Breast epithelium (tissue), 4 donors: ENCODE measurements around the gene USP50. TPM values are rescaled to one million over a fixed set of nuclear protein-coding genes. Genes with fewer than 3 reads are reported as not detected.
"Not testable (repeated sequence)": the region's sequence is repeated elsewhere in the genome, so short reads cannot be mapped to it uniquely, and the experiment has no call there.

Source experiments
- DNase-seq, 2 donors: peaks; one replicate each; pipeline ENCODE4 v3.0.0-alpha.2; 2019; ENCODE audit warnings: low spot score in 2 of 2
- H3K27ac ChIP-seq, 2 donors: fragments of 200-600 bp; sonication (generic) in 1 of 2; one replicate each; pipeline ENCODE4 v1.5.1; 2016 to 2019; ENCODE audit warnings: mild to moderate bottlenecking in 1 of 2
- H3K27me3 ChIP-seq, 2 donors: fragments of 200-600 bp; sonication (generic) in 1 of 2; one replicate each; pipeline versions ENCODE4 v1.5.1 to v1.6.0; 2017 to 2019; ENCODE audit warnings: control low read depth in 1 of 2, mild to moderate bottlenecking in 1 of 2
- H3K36me3 ChIP-seq: fragments of 200-600 bp; one replicate; pipeline ENCODE4 v1.5.1; 2019
- H3K4me1 ChIP-seq, 2 donors: fragments of 200-600 bp; sonication (generic); one replicate each; pipeline ENCODE4 v1.5.1; 2016 to 2019; ENCODE audit warnings: control low read depth in 1 of 2
- H3K4me3 ChIP-seq, 3 donors: fragments of 200-600 bp; sonication (generic); 1 replicate in 2 of 3; 2 replicates in 1 of 3; pipeline ENCODE4 v1.5.1; 2016 to 2019; ENCODE audit warnings: mild to moderate bottlenecking in 3 of 3, moderate library complexity in 2 of 3
- H3K9me3 ChIP-seq, 2 donors: fragments of 200-600 bp; sonication (generic) in 1 of 2; one replicate each; pipeline ENCODE4 v1.5.1; 2016 to 2019; ENCODE audit warnings: control low read depth in 1 of 2
- CTCF ChIP-seq, 3 donors: fragments of 450-650 bp; IDR thresholded peaks; one replicate each; pipeline ENCODE4 v1.5.1; 2016 to 2017; ENCODE audit warnings: antibody characterized with exemption in 3 of 3, mild to moderate bottlenecking in 3 of 3, moderate library complexity in 3 of 3
- POLR2A ChIP-seq: fragments of 450-650 bp; IDR thresholded peaks from one replicate; pipeline ENCODE4 v1.6.1; 2016; ENCODE audit warnings: antibody characterized with exemption, mild to moderate bottlenecking, moderate library complexity
- POLR2AphosphoS5 ChIP-seq, 3 donors: sonication (generic); formaldehyde crosslinking; IDR thresholded peaks; one replicate each; pipeline ENCODE4 v1.6.1; 2017; ENCODE audit warnings: antibody characterized with exemption in 3 of 3
- intact Hi-C: fragments of 100-400 bp; cut with DNase I; formaldehyde crosslinking; loops from one replicate; pipeline ENCODE4 v1.15.1; 2023; ENCODE audit warnings: low total_unique reads
- total RNA-seq, 3 donors: library from RNA; depleted of rRNA; stranded (reverse); fragments of >200 nt; gene quantifications; one replicate each; pipeline ENCODE4 v1.1.0, GENCODE V29; 2016

USP50 gene
- total RNA-seq, 3 donors from 2014 or later = 1.2 to 1.3 TPM; not detected in 1

- Histone ChIP-seq H3K9me3 (no peaks in the 10 kb centered on the region), H3K27me3 (no peaks in the 10 kb centered on the region), H3K4me3 (no peak overlapping the region), H3K36me3 (peaks cover 5% of the 10 kb centered on the region), H3K4me1 (no peaks in the 10 kb centered on the region), H3K27ac (no peak overlapping the region)
- DNase-seq = no peak
- intact Hi-C loops = no loop called here
- TF ChIP-seq POLR2AphosphoS5 (IDR thresholded peaks at IDR 0.05) (no peak), POLR2A (no peak), CTCF (IDR thresholded peaks at IDR 0.05) (no peak)
These were observed 29.7 kb upstream of the USP50 start for GRCh38 chr15:50576166-50576565.

DNA sequence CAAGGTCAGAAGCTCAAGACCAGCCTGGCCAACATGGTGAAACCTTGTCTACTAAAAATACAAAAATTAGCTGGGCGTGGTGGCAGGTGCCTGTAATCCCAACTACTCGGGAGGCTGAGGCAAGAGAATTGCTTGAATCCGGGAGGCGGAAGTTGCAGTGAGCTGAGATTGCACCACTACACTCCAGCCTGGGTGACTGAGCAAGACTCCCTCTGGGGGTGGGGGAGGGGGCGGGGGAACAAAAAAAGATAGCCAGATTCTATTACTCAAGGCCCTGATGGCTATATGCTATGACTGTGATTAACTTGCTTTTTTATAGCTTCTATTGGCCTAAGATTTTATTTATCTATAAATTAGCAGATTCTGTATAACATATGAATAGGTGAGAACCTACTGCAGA, 27.4 kb upstream of the USP50 start:
- DNase-seq, H3K9me3 ChIP-seq, H3K4me1 ChIP-seq, H3K27ac ChIP-seq, H3K27me3 ChIP-seq, H3K36me3 ChIP-seq, intact Hi-C loops, H3K4me3 ChIP-seq: not testable (repeated sequence)

GRCh38 chr15:50563756-50564155, 17.3 kb upstream of the USP50 start:
- intact Hi-C loops = no loop called here
- no peak for DNase-seq
- TF ChIP-seq POLR2AphosphoS5 (IDR thresholded peaks at IDR 0.05) (no peak), POLR2A (no peak), CTCF (IDR thresholded peaks at IDR 0.05) (no peak)
- H3K4me3 ChIP-seq = no peak overlapping the region
- H3K9me3 ChIP-seq = no peaks in the 10 kb centered on the region
- H3K4me1 ChIP-seq = no peaks in the 10 kb centered on the region
- H3K27ac ChIP-seq = no peak overlapping the region
- H3K27me3 ChIP-seq = no peaks in the 10 kb centered on the region
- H3K36me3 ChIP-seq = no peaks in the 10 kb centered on the region

DNA sequence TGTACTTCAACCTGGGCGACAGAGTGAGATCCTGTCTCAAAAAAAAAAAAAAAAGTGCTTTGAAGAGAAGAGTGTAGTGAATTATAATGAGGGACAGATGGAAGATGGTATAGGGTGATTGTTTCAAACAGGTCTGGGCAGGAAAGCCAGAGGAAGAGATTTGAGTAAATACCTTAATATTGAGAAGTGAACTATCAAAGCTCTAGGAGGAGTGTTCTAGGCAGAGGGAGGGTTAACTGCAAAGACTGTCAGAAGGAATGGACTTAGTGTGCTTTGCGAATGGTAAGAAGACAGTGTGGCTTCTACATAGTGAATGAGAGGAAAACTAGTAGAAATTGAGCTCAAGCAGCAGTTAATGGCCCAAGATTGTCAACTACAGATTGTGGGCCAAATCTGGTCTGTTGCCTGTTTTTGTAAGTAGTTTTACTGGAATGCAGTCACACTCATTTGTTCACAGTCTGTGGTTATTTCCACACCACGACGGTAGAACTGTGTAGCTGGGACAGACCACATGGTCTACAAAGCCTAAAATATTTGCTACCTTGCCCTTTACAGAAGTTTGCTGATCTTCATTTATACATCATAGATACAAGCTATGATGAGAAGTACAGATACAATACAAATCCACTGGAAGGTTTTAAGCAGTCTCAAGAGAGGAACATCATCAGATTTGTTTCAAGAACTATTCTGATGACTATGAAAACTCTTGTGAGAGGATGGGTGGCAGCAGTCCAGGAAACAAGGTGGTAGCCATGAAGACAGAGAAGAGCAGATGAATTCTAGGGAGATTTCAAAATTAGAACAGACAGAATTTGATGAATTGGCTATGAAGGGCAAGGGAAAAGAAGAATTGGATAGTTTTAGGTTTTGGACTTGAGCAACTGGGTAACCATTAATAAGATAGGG, 16.5 kb upstream of the USP50 start:
- Histone ChIP-seq H3K36me3 (no peaks in the 10 kb centered on the region), H3K9me3 (no peaks in the 10 kb centered on the region), H3K4me1 (no peaks in the 10 kb centered on the region), H3K27me3 (no peaks in the 10 kb centered on the region), H3K27ac (no peak overlapping the region), H3K4me3 (no peak overlapping the region)
- DNase-seq = no peak
- intact Hi-C loops = no loop called here
- no peak for TF ChIP-seq CTCF (IDR thresholded peaks at IDR 0.05)
- TF ChIP-seq POLR2AphosphoS5 (IDR thresholded peaks at IDR 0.05) = no peak
- no peak for TF ChIP-seq POLR2A

- no peak for DNase-seq
- Histone ChIP-seq H3K9me3 (no peaks in the 10 kb centered on the region), H3K4me3 (no peak overlapping the region), H3K27ac (no peak overlapping the region), H3K4me1 (no peaks in the 10 kb centered on the region), H3K36me3 (no peaks in the 10 kb centered on the region), H3K27me3 (no peaks in the 10 kb centered on the region)
- TF ChIP-seq CTCF (IDR thresholded peaks at IDR 0.05) (no peak), POLR2AphosphoS5 (IDR thresholded peaks at IDR 0.05) (no peak), POLR2A (no peak)
- intact Hi-C loops = no loop called here
These were observed 11.5 kb upstream of the USP50 start for GRCh38 chr15:50558012-50558411.
